Epithelial cell of proximal tubule (primary cell): ENCODE measurements around the gene SWSAP1. TPM values are rescaled to one million over a fixed set of nuclear protein-coding genes. Genes with fewer than 3 reads are reported as not detected.
A peak's percentile ranks its signal among the peaks of the same experiment; 100 is the strongest.
"Not testable (repeated sequence)": the region's sequence is repeated elsewhere in the genome, so short reads cannot be mapped to it uniquely, and the experiment has no call there.

ENCODE experiments used
- DNase-seq: peaks from one replicate; pipeline ENCODE4 v3.0.0-alpha.2; 2011; ENCODE audit warnings: low read depth
- H3K4me3 ChIP-seq: 2 replicates; pipeline ENCODE4 v1.5.1; 2011; ENCODE audit warnings: low read depth, mild to moderate bottlenecking, low read length
- total RNA-seq: library from RNA; depleted of rRNA; stranded (reverse); fragments of >200 nt; gene quantifications from 2 replicates; pipeline ENCODE4 v1.2.3, GENCODE V29; 2015
- TF ChIP-seq, protein P1 (sequence below): conservative IDR thresholded peaks from 2 replicates; pipeline ENCODE4 v1.5.1; 2012; ENCODE audit warnings: low read depth, mild to moderate bottlenecking, low read length

Gene SWSAP1, protein sequence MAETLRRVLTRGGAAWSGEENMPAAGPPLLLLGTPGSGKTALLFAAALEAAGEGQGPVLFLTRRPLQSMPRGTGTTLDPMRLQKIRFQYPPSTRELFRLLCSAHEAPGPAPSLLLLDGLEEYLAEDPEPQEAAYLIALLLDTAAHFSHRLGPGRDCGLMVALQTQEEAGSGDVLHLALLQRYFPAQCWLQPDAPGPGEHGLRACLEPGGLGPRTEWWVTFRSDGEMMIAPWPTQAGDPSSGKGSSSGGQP
- total RNA-seq: 1.2 and 2.7 TPM in 2 replicates

- peak within 1 kb of the TSS; percentile 82 for H3K4me3 ChIP-seq
These were observed at the start of gene SWSAP1 for GRCh38 chr19:11374433-11375142. TSS of gene SWSAP1 (plus strand) at chr19:11374666. CDS start at chr19:11374681, 15 bp downstream.

GRCh38 chr19:11324748-11325389 is 49.6 kb upstream of the SWSAP1 start:
- DNase-seq: no peak
- TF ChIP-seq, protein P1, sequence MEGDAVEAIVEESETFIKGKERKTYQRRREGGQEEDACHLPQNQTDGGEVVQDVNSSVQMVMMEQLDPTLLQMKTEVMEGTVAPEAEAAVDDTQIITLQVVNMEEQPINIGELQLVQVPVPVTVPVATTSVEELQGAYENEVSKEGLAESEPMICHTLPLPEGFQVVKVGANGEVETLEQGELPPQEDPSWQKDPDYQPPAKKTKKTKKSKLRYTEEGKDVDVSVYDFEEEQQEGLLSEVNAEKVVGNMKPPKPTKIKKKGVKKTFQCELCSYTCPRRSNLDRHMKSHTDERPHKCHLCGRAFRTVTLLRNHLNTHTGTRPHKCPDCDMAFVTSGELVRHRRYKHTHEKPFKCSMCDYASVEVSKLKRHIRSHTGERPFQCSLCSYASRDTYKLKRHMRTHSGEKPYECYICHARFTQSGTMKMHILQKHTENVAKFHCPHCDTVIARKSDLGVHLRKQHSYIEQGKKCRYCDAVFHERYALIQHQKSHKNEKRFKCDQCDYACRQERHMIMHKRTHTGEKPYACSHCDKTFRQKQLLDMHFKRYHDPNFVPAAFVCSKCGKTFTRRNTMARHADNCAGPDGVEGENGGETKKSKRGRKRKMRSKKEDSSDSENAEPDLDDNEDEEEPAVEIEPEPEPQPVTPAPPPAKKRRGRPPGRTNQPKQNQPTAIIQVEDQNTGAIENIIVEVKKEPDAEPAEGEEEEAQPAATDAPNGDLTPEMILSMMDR: no peak
- H3K4me3 ChIP-seq: no peak overlapping the region

More at GRCh38 chr19:11374433-11375142, at the start of gene SWSAP1:
- TF ChIP-seq, protein P1: no peak
- peak; percentile 94 for DNase-seq

DNA sequence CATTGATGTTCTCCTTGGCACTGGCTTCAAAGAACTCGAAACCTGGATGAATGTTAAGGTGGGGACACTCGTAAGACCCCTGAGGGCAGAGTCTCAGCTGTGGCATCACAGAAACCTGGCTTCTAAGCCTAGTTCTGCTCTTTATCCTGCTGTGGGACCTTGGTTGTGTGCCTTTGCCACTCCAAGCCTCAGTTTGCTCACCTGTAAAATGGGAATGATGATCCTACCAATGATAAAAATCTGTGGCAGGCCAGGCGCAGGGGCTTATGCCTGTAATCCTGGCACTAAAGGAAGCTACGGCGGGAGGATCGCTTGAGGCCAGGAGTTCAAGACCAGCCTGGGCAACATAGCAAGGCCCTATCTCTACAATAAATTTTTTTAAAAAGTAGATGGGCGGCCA is 48.9 kb upstream of the SWSAP1 start:
- TF ChIP-seq, protein P1: no peak
- DNase-seq: no peak
- H3K4me3 ChIP-seq: no peak overlapping the region

DNA sequence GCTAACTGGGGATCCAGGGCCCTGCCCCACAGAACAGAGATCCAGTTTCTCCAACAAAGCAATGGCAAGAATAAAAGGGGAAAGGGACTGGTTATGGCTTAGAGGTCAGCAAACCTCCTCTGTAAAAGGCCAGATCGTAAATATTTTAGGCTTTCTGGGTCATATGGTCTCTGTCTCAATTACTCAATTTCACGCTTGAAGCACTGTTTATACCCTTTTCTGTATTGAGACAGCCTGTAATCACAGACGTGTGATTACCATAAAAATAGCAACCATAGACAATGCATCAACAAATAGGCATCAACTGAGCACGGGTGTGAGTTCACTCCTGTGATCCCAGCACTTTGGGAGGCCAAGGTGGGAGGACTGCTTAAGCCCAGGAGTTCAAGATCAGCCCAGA is 44.3 kb upstream of the SWSAP1 start:
- TF ChIP-seq, protein P1: no peak
- H3K4me3 ChIP-seq: no peak overlapping the region
- no peak for DNase-seq

- TF ChIP-seq, protein P1: no peak
- DNase-seq: no peak
- no peak overlapping the region for H3K4me3 ChIP-seq
These were observed 43.0 kb upstream of the SWSAP1 start for GRCh38 chr19:11331502-11331901.

DNA sequence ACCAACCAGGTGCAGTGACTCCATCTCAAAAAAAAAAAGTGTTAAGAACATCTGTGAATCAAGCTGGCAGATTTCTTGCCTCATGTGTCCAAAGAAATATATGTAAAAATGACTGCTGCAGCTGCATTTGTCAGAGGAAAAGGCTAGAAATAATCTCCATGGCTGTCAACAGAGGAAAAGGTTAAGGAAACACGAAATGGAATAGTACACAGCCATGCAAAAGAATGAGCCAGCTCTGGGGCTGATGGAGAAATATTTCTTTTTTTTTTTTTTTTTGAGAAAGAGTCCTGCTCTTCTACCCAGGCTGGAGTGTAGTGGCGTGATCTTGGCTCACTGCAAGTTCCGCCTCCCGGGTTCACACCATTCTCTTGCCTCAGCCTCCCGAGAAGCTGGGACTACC is 41.6 kb upstream of the SWSAP1 start:
- TF ChIP-seq, protein P1: no peak
- H3K4me3 ChIP-seq: no peak overlapping the region
- no peak for DNase-seq

DNA sequence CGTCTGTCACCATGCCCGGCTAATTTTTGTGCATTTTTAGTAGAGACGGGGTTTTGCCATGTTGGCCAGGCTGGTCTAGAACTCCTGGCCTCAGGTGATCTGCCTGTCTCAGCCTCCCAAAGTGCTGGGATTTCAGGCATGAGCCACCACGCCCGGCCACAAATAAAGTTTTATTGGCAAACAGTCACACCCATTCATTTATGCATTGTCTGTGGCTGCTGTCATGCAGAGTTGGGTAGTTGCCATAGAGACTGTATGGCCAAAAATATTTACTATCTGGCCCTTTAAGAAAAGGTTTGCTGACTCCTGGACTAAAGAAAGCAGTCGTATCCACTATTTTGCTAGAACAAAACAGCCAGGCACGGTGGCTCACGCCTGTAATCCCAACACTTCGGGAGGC is 40.6 kb upstream of the SWSAP1 start:
- not testable (repeated sequence) for DNase-seq

More for the DNA sequence above, 40.6 kb upstream of the SWSAP1 start:
- not testable (repeated sequence) for H3K4me3 ChIP-seq
